ENCODE measurements around the gene FBXO15. TPM values are rescaled to one million over a fixed set of nuclear protein-coding genes. Genes with fewer than 3 reads are reported as not detected.

Gene FBXO15
- total RNA-seq, 4 donors from 2014 or later = 0.54 to 1.9 (median 0.72) TPM

GRCh38 chr18:74124642-74125041 is 23.0 kb downstream of the FBXO15 start:
- no peaks in the 10 kb centered on the region for H3K9me3 ChIP-seq
- H3K36me3 ChIP-seq = no peaks in the 10 kb centered on the region
- DNase-seq = no peak
- H3K27ac ChIP-seq = no peak overlapping the region
- no peak for TF ChIP-seq CTCF (IDR thresholded peaks at IDR 0.05)
- TF ChIP-seq POLR2A (IDR thresholded peaks at IDR 0.05) = no peak
- intact Hi-C loops (cut with DNase I) = no loop called here
- 68% methylated on average over 1 of the region's 1 CpG for WGBS, 2 donors
- no peaks in the 10 kb centered on the region for H3K4me1 ChIP-seq
- H3K4me3 ChIP-seq (replicated peaks in 1 of 3) = no peak overlapping the region
- H3K27me3 ChIP-seq = no peaks in the 10 kb centered on the region

GRCh38 chr18:74123200-74123599 is 24.4 kb downstream of the FBXO15 start:
- H3K36me3 ChIP-seq = no peaks in the 10 kb centered on the region
- H3K9me3 ChIP-seq = no peaks in the 10 kb centered on the region
- intact Hi-C loops (cut with DNase I) = no loop called here
- H3K27ac ChIP-seq = no peak overlapping the region
- DNase-seq = no peak
- H3K4me1 ChIP-seq = no peaks in the 10 kb centered on the region
- no peaks in the 10 kb centered on the region for H3K27me3 ChIP-seq
- H3K4me3 ChIP-seq (replicated peaks in 1 of 3) = no peak overlapping the region
- TF ChIP-seq CTCF (IDR thresholded peaks at IDR 0.05) (no peak), POLR2A (IDR thresholded peaks at IDR 0.05) (no peak)
- WGBS, 2 donors = 95 to 97% methylated on average over 6 of the region's 6 CpGs

GRCh38 chr18:74116633-74117554 is 30.7 kb downstream of the FBXO15 start:
- WGBS, 2 donors = 29 to 32% methylated on average over 9 of the region's 9 CpGs
- no peaks in the 10 kb centered on the region for H3K4me1 ChIP-seq
- peak in 1 of 2 donors; percentile 13 for DNase-seq
- H3K27me3 ChIP-seq = no peaks in the 10 kb centered on the region
- H3K4me3 ChIP-seq (replicated peaks in 1 of 3) = no peak overlapping the region
- no peaks in the 10 kb centered on the region for H3K9me3 ChIP-seq
- H3K27ac ChIP-seq = no peak overlapping the region
- TF ChIP-seq POLR2A (IDR thresholded peaks at IDR 0.05) (no peak), CTCF (IDR thresholded peaks at IDR 0.05) (peak in 3 of 6 experiments; percentile 30 to 53 (median 42))
- intact Hi-C loops (cut with DNase I) = no loop called here
- H3K36me3 ChIP-seq = no peaks in the 10 kb centered on the region

- WGBS, 2 donors = 77 to 81% methylated on average over 4 of the region's 4 CpGs
- H3K9me3 ChIP-seq = no peaks in the 10 kb centered on the region
These were observed 32.6 kb downstream of the FBXO15 start for GRCh38 chr18:74115046-74115445.

More at GRCh38 chr18:74115046-74115445, 32.6 kb downstream of the FBXO15 start:
- H3K27me3 ChIP-seq = no peaks in the 10 kb centered on the region
- H3K4me3 ChIP-seq (replicated peaks in 1 of 3) = no peak overlapping the region
- DNase-seq = no peak
- no peaks in the 10 kb centered on the region for H3K4me1 ChIP-seq
- H3K27ac ChIP-seq = no peak overlapping the region
- intact Hi-C loops (cut with DNase I) = no loop called here
- TF ChIP-seq POLR2A (IDR thresholded peaks at IDR 0.05) (no peak), CTCF (IDR thresholded peaks at IDR 0.05) (no peak)
- H3K36me3 ChIP-seq = no peaks in the 10 kb centered on the region

Data from thyroid gland (tissue), 4 donors.